Stimulated activated CD8-positive, alpha-beta memory T cell treated with anti-CD3 and anti-CD28 coated beads, Interleukin-12 subunit alpha, Interleukin-12 subunit beta, amount 100 ng/mL, for 24 hours (primary cell): ENCODE results near the gene SSBP4.

ENCODE experiments used
- DNase-seq: peaks from one replicate; pipeline ENCODE4 v3.0.0-alpha.2; 2020; ENCODE audit errors: extremely low read depth

The SSBP4 gene

DNA sequence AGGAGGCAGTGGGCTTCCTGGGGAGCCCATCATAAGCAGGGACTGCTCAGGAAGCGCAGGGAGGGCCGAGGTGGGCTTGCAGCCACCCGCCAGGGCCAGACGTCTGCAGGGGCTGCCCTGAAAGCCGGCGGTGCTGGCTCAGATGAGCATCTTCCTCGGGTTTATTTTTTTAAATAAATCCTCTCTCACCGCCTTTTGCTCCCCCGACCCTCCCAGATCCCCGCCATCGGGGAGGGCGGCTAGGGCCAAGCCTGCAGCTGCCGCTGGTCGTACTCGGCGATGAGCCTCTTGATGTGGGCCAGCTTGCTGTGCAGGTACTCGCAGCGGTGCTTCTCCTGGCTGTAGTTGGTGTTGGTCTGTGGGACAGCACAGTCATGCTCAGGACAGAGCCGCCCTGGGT, 25.3 kb downstream of the SSBP4 start:
- no peak for DNase-seq

- DNase-seq: no peak
Observed at GRCh38 chr19:18445262-18445948, 26.2 kb downstream of the SSBP4 start.

DNA sequence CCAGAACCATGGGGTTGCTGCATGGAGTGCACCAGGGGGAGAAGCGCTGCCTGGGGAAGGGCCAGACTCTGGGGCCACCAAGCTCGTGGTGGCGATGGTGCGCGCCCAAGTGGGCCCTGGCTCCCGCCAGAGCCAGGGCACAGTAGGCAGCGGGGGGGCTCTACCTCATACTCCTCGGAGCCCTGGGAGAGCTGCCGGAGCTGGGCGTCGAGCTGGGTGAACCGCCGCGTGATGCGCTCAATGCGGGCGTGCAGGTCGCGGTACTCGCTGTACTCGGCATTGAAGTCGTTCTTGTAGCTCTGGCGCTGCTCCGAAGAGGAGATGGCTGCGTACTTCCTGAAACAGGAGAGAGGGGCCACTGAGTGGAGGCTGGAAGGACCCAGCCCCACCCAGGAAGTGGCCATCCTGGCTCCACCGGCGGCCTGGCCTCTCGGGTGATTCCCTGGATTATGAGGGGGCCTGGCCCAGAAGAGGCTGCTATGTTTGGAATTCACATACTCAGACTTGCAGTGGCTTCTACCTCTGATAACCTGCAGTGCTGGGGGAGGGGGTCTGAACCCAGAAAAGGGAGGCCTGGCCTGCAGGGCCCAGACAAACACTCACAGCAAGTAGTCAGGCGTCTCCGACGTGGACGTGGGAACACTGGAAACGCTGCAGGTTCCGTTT, 27.1 kb downstream of the SSBP4 start:
- no peak for DNase-seq

GRCh38 chr19:18446811-18447359, 27.7 kb downstream of the SSBP4 start:
- DNase-seq: no peak

DNA sequence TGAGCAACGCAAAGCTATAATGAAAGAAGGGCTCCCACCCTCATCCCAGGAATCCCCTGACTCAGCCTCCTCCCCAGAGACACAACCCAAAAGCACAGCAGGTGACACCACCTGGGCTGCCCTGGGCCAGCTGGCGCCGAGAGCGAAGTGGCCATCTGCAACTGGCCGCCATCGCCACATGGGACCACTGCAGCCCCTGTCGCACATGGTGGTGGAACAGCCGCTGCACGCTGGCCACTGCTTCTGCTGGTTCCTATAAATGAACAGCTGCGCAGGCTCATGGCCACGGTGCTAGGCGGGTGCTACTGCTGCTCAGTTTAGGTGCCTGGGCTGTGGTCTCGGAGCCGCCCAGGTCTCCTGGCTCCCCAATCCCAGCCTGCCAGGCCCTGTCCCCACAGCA, 30.4 kb downstream of the SSBP4 start:
- DNase-seq: no peak

DNA sequence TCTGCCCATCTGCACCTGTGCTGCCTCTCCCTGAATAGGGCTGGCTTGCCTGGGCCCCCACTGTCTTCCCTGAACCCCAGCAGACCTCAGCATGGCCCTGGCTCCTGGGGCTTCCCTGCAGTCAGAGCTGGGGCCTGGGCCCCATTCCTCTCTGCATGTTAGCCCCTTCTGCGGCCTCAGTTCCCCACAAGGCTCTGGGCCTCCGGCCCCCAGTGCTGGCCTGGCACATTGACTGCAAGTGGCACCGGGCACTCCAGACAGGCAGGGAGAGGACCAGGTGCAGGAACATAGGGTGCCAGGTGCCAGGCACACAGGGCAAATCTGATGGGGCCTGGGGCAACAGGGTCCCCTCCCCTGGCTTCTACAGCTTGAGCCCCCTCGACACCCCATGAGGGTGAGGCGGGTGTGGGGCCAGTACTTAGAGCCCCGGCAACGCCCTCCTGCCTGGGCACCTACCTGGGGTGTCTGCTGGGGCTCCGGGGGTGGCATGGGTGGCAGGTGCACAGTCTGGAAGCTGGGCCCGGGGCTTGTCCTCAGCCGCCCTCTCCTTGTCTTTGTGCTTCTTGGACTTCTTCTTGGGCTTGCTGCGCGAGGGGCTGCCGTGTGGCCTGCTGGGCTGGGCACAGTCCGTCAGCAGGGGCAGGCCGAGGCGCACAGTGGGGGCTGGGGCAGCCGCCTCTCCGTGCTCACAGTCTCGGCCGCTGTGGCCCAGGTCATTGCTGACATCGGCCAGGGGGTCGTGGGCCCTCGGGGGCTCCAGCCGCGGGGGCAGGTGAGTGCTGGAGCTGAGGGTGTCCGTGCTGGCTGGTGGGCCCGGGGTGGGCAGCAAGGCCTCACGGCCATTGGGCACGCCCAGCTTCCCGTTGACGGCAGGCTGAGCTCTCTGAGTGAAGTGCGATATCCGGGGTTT, 31.1 kb downstream of the SSBP4 start:
- DNase-seq: no peak

DNA sequence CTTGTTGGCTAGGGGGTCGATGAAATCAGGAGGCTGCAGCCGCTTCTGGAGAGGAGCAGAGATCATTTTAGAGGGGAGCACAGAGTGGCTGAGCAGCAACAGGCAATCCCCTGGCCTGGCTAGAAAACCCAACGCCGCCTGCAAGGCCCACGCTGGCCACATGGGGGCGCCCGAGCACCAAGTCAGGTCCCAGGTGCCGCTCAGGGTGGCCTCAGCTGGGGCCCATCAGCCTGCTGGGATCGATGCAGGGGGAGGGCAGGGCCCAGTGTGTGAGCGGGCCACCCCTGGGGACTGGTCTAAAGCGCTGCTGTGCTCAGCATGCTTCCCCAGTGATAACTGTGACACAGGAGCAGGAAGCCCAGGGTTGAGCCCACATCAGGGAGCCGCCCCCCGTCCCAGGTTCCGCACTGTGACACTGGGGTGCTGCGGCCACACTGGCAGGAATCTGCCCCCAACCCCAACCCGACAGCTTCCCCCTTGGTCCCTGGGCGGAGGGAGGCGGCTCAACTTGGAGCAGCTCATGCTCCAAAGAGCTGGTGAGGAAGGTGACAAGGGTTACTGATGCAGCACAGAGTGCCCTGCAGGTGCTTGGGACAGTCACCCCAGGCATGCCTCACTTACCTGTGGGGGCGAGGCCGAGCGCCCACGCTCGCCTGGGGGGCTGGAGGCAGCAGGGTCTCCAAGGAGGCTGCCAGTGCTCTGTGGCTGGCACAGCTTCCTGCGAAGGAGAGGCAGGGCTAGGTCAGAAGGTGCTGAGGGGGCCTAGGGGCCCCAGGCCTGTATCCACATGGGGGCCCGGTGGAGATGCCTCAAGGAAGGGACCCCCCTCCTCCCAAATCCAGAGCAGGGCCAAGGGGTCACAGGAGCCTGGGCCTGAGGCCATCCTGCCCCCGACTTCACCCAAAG, 32.0 kb downstream of the SSBP4 start:
- DNase-seq: peak; percentile 63

GRCh38 chr19:18452386-18452785, 33.2 kb downstream of the SSBP4 start:
- no peak for DNase-seq

GRCh38 chr19:18453269-18454024, 34.2 kb downstream of the SSBP4 start:
- DNase-seq: no peak

DNA sequence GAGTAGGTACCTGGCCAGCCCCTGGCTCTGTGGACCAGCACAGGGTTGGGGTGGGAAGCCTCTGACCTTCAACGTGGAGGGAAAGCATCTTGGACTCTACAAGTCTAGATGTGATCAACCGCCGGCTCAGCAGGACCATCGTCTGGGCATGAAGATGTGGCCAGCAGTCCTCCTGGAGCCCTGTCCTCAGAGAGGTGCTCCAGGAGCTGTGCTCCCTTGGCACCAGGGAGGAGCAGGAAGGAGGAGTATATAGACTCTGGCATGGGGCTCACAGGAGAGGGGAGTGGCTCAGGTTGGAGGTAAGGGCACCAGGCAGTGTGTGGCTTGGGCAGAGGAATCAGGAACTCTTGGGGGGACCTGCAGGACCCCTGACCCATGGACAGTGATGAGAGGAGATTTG, 37.1 kb downstream of the SSBP4 start:
- no peak for DNase-seq

- DNase-seq: no peak
Observed at GRCh38 chr19:18456974-18457373, 37.8 kb downstream of the SSBP4 start.

DNA sequence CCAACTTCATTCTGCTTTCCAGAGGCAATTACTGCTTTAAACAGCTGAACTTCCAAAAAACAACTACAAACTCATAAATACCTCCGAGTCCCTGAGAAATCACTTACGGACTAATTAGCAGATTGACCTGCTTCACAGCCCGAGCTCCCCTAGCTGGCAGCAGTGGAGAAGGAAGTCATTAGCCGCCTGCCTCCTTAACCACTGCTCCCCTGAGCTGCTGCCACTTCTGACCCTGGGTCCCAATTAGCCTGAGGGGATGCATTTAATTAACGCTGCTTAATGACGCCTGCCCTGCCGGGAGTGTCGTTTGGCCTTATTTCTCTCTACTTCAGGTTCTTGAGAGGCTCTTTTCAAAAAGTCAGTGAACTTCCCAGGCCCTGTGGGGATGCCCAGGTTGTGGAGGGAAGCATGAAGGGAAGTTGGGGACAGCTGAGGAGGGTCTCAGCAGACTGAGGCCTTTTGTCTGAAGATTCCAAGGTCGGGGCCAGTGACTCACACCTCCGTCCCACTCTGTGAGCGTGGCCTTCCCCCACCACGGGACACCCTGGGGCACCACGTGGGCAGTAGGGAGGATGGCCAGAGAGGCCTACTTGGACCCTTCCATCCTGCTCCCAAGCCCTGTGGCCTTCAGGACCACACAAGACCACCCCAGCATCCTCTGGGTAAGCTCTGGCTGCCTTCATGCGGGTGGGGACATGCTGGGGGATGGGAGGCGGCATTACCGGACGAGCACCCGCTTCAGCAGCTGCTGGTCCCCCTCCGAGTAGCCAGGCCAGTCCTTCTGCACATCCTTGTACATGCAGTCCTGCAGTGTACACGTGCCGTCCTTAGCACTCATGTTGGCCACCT, 38.5 kb downstream of the SSBP4 start:
- DNase-seq: no peak

DNA sequence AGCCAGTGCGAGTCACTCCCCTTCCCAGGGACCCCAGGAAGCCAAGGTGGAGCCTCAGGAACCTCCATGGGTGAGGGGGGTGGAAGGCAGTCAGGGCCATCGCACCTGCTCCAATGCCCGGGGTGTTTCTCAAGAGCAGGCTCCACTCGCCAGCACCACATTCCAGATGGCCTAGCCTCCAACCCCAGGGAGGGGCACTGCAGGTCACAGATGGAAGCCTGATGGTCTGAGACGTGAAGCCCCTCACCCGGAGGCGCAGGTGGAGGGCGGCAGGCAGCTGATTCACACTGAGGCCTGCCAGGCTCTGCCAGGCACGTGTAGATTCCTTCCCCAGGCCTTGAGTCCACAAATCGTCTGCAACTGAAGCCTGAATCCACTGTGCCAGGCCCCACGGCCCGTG, 41.7 kb downstream of the SSBP4 start:
- DNase-seq: no peak

DNA sequence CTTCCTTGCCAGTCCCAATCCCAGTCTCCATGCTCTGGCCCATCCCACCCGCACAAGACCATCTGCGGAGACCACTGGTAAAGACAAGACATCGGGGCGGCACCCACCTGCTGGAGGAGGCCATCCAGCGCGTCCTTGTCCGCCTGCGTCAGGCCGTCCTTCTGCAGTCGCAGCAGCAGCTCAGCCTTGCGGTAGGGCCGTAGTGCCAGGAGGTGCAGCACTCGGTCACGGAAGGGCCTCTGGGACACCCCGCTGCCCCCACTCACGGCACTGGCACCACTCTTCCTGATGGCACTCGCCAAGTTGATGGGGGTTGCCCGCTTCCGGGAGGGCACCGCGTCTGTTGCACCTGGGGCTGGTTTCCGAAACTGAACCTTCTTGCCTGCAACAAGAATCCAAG, 42.3 kb downstream of the SSBP4 start:
- DNase-seq: no peak

DNA sequence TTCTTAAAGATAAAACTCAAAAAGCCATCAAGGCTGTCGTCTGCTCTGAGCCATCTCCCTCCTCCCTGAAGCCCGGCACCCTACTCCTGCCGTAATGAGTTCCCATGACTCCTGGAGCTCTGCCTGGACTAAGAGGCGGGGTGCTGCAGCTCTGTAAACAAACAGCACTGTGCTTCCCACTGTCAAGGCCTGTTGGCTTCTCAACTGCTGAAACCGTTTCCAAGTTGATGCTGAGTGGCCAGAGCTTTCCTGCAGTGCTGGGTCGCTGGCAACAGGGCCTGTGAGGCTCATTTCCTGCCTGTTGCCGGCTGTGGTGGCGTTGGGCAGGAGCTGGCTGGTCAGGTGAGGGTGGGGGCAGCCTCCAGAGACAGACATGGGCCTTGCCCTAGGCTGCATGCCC, 45.4 kb downstream of the SSBP4 start:
- no peak for DNase-seq

DNA sequence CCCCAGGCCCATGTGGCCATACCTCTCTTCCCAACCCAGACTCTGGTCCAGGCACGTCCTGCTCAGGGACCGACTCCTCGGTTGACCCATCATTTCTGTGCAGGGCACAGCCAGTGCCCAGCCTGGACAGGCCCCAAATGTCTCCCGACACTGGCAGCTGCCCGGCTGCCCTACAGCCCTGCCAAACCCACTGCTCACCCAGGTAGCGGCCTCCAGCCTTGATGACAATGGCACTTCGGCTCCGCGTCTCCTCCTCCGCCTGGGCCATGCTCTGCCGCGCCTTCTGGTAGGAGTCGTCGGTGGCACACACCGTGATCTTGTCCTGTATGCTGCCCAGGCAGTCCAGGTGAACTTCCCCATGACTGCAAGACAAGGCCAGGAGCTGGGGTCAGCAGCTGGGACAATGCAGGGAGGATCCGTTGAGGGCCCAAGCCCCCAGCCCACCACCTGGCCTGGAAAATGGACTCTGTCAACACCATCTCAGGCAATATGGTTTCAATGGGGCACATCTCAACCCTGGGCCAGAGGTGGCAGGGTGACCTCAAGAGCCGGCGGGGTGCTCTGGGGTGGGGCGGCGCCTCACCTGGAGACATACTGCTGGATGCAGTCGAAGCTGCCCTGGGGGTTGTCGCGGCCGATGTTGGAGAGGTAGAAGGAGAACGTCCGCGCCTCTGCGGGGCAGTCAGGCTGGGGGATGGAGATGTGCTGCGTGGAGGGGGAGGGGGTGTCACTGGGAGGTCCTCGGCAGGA, 46.2 kb downstream of the SSBP4 start:
- no peak for DNase-seq

DNA sequence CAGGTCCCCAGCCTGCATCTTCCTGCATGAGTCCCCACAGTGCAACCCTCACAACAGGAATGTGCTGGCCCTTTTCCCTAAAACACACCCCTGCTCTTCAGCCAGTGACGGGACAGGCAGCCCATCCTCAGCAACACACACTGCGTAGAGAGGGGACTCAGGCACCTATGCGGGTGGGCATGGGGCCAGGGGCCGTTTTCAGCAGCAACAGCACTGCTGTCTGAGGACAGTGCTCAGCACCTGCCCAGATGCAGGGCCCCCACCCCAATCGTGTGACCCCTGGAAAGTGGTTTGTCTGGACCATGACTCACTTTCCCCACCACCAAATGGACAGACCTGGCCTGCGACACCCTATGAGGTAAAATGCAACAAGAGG, 46.8 kb downstream of the SSBP4 start:
- no peak for DNase-seq

DNA sequence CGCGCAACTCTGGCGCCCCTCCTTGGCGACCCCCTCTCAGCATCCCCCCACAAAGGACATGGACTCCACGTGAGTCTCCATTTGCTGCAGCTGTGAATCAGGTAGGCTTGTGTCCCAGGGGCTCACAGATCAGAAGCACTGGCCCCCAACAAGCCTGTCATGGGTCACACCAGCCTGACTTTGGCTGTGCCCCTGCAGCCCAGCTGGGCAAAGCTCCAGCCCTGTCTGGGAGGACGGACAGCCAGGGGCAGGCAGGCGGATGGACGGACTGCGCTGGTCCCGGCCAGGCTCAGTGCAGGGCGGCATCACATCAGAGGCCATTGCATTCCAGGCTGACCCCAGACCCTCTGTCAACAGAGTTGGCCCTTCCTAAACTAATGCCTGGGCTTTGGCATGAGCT, 47.2 kb downstream of the SSBP4 start:
- DNase-seq: no peak

DNA sequence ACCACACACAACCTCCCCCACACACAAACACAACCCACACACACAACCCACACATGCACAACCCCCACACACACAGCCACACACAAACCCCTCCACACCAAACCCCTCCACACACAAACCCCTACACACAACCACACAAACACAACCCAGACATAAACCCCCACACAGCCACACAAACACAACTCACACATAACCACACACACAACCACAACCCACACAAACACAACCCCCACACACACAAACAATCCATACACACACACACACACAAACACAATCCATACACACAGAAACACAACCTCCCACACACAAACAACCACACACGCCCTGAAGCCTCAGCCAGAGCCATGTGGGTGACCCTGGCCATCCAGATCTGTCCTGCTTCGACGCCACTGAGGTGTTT, 48.8 kb downstream of the SSBP4 start:
- DNase-seq: no peak
